Measurements from ENCODE around the gene RAPGEF5.

DNA sequence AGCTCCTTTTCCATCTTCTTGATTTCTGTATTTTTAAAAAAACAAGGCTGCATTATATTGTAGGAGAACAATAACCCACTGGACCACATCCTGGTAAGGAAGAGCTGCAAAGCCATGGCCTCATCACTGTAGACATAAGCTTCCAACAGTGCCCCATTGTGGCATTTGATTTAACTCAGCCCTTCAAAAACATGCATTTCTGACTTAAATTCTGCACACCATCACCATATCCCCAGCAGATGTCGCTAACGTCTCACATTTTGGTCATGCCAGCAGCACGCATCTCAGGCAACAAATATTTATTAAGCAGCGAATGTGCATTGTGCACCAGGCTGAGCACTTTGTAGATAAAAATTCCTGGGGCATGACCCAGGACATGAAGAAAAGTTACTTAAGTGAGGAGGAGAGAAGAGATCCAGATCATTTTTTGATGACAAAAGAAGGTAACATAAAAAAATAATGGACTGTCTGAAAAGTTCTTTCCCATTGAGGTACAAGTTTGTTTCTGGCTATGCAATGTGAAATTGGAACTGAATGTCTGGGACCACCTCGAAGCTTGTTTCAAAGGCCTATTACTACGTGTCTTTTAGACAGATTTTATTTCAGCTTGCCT, 246.6 kb downstream of the RAPGEF5 start:
- TF ChIP-seq CTCF (optimal IDR thresholded peaks at IDR 0.05 in 1 of 3, IDR thresholded peaks at IDR 0.05 in 1 of 3, conservative IDR thresholded peaks at IDR 0.05 in 1 of 3; ENCODE audit: extremely low read depth in 1 of 3, insufficient read depth in 2 of 3, low read length in 3 of 3) (peak; percentile 66 to 93 (median 90)), EZH2 (IDR thresholded peaks at IDR 0.05; ENCODE audit: low read length) (no peak)

Data from keratinocyte (primary cell).